Dermis blood vessel endothelial cell (primary cell): ENCODE data around the gene PLXNA4. TPM values are rescaled to one million over a fixed set of nuclear protein-coding genes. Genes with fewer than 3 reads are reported as not detected.

Source experiments
- DNase-seq: peaks from one replicate; pipeline ENCODE4 v3.0.0; 2010
- total RNA-seq: library from RNA; depleted of rRNA; stranded (reverse); fragments of >200 nt; gene quantifications from 2 replicates; pipeline ENCODE4 v1.2.3, GENCODE V29; 2014

The PLXNA4 gene
- total RNA-seq, 1 donor from 2014 or later = 1.5 TPM

DNA sequence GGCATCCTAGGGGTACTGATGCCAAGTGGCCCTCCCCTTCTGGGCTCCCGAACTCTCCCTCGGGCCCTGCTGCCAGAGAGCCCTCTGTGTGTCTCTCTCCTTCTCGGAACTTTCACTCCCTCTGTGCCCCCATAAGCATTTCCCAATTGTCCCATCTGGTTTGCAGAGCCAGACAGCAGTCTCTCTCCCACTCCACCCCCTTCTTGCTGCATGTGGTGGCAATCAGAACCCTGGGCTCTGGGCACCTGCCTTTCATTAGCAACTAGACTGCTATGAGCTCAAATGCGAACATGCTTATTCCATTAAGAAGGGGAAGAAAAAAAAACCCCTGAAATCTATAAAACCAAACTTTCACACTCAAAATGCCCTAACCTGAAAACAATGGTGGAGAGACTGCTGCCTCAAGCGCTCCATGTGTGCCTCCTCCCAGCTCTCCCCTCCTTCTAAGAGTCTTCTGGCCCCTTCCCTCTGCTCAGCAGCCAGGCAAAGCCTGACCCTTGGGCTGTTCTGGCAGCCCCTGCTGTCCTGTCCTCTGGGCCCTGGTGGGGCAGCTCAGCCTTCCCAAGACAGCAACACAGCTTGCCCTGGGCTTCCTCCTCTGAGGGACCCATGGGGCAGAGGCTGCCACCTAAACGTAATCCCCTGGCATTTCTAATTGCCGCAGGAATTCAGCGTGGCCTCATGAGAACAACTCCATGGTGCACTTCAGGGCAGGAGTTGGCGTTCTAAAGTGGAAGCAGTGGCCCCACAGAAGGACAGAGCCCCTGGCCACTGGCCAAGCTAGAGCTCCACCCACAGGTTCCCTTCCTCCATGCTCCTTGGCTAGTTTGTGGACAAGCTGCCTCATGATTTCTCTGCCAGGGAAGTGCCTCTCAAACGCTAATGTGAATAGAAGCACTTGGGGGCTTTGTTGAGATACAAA is 415.4 kb downstream of the PLXNA4 start:
- DNase-seq = peak; percentile 20

DNA sequence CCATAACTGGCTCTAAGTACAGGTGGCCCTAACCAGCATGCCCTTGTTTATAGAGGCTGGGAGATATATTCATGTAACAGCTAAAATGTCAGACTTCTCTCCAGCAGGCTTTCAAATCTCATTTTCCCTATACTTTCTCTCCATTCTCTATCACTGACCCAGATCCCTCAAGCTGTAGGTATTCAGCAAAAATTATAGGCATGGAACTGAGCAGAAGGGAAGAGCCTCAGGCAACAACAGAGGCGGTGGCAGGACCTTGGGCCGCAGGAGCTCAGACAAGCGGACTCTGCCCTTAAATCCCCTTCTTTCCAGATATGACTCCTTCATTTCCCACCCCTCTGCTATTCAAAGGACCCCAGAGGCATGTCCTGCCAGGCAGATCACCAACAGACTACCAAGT is 417.4 kb downstream of the PLXNA4 start:
- DNase-seq = no peak

DNA sequence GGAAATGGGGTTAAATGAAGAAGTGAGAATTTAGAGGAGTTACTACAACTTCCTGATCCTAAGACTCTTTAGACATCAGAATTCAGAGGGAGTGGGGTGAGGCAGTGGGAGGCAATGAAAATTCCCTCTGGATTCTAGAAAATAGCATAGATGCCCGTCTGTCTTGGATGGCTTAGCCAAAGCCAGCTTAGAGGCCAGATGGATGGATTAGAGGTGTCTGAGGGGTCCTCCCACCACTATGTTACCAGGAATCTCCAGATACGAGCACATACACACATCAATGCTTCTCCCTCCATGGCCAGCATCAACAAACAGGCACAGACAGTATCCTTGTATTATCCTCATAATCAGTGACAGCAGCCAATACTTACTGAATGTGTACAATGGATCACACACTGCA is 418.1 kb downstream of the PLXNA4 start:
- DNase-seq = no peak

DNA sequence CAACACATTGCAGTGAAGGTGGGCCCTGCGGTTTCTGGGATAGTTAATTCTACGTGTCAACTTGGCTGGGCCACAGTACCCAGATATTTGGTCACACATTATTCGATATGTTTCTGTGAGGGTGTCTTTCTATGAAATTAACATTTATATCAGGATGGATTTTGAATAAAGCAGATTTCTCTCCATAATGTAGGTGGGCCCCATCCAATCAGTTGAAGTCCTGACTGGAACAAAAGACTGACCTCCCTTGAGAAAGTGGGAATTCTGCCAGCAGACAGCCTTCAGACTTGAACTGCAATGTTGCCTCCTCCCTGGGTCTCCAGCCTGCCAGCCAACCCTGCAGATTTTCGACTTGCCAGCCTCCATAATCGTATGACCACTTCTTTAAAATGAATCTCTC is 420.6 kb downstream of the PLXNA4 start:
- no peak for DNase-seq

DNA sequence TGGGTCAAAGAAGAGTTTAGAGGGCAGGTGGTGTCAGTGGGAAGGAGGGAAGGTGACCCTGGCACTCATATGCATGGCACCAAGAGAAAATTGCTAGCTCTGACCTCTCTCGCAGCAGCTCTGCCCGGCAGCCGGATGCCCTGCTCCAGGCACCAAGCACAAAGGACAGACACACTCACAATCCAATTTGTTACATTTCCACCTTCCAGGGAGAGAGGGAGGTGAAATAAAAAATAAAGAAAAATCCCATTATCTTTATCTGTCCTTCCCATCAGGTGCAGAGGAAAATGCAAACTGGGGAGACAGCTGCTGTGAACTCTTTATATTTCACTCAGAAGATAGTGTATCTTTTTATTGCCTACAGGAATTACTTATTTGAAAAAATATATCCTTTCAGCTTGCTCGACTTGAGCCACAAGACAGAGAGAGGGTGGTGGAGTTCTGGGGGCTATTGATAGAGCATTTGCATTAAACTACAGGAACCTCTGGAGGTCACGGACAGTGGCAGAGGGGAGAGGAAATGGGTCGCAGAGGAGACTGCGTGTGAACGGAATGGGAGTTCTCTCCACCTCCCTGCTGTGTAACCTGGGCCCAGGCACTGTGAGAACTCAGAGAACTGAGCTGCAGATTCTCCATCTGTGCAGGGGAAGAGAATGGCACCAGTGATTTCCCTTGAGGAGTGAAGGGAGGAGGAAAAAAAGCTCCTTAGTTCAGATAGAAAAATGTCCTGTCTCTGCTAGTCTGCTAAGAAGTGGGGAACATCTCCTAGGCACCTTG is 421.4 kb downstream of the PLXNA4 start:
- DNase-seq = no peak

DNA sequence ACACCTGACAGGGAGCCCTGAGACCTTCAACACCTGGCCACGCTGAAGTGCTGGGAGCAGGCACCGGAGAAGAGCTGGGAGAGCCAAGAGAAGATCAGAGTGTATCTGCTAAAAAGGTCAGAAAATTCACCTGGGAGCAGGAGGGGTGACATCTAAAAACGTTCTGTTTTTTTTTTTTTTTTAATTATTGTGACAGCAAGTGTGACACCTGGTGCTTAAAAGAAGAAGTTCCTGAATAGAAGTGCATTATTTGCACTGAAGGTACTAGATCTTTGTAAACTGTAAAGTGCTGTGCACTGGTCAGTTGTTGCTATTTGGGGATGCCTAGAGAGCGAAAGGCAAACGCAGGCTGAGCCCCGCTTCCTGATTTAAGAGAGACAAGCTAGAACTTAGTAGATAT is 422.0 kb downstream of the PLXNA4 start:
- DNase-seq = no peak

DNA sequence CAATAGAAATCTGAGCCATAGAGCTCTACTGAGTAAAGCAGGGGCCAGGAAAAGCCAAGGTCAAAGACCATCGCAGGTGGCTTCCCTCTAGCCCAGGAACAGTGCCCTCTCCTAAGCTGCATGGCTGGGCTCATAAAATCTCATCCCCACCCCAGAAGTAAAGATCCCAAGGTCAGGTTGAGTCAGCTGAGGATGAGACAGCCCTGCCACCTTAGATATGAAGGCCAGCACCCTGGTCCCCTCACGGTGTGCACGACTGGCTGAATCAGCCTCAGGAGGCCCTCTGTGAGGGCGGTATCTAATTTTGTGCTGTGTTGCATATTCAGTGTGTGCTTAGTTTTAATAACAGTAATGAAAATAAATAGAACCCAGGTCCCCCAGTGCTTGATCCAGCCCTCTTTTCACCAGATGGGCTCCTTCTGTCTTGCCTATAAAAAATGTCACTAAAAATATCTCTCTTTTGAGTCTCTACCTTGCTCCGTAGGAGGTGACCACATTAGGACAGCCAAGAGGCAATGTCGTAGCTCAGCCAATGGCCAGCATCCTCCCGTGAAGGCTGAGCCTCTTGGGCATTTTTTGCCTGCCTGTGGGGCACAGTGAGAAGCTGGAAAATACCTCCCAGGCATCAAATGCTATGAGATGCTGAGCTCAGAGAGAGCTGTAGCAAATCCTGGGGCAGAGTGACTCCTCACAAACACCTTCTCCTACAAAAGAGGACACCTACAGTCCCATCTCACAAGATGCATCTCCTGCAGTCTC is 424.0 kb downstream of the PLXNA4 start:
- DNase-seq = no peak

DNA sequence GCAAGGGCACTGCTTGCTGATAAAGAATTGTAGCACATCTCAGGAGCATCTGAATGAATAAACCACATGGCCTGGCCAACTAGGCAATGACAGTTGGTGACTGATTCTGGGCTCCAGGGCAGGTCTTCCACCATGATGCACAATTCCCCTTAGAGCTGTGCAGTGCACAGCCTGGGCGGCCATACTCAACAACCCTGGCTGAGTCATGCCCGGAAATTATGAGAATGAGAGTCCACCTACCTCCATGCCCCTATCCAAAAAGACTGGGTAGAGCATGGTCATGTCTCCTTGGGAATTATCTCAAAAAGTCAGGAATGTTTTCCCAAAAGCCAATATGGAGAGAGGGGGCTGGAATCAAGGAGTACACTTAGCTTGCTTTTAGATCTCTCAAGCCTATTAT is 425.6 kb downstream of the PLXNA4 start:
- DNase-seq = no peak

DNA sequence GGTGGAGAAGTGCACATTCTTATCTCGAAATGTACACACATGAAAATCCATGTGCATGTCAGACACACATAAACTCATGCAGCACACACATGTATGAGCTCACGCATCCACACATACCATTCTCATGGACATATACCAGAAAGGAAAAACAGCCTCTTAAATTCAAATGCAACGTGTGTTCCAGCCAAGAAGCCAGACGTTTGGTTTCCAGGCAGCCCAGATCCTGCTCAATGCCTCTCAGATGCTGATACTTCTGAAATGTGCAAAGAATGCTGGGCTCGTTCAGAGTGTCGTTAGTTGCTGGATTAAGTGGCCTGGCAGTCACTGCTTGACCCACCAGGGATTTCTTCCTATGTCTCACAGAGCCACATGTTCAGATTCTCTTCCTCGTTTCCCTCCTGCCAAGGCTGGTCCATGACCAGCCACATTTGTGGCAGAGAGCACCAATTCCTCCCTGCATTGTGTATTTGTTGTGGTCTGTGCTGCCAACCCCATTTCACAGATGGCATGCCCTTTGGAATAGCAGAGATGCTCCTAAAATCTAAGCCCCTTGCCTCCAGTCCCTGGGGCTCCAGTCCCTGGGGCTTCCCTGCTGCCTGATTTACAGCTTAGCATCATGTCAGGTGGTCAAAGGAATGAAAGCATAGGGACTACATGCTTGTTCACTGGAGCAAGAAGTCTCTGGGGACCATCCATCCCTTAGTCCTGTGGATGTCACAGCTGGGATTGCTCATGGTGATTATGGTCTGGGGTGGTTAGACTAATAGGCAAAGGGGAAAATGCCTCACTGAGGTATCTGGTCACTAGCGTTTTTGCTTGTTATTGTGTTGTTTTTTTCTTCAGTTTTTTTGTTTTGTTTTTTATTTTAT is 426.6 kb downstream of the PLXNA4 start:
- DNase-seq = no peak

DNA sequence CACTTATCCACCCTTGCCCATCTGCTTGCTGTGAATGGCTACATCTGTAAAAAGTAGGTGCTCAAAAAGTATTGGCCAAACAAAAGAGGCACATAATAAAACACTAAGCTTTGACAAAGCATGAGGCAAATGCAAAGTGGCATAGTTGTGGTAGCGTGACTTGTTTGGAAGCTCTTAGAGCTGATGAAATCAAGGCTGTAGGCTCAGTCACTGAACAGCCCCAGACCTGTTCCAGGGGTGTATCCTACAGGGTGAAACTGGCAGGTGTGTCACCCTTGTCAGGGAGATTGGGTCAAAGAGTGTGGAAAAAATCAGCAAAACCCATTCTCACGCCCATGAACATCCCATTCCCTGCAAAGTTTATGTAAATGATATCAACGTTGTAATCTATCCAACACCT is 427.4 kb downstream of the PLXNA4 start:
- no peak for DNase-seq

DNA sequence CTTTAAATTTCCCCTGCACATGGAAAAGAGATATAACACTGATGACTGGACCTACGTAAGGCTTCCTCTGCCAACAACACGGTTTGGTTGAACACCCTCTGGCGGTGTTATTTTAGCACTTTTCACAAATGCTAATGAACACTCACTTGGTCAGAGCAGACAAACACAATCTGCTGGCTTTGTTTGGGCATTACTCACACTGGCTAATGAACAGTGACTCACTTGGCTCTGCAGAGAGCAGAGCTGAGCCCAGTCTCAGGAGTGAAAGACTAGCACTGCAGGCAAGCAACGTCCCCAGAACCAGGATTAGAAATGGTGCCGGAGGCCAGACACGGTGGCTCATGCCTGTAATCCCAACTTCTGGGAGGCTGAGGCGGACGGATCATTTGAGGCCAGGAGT is 430.8 kb downstream of the PLXNA4 start:
- peak; percentile 95 for DNase-seq

DNA sequence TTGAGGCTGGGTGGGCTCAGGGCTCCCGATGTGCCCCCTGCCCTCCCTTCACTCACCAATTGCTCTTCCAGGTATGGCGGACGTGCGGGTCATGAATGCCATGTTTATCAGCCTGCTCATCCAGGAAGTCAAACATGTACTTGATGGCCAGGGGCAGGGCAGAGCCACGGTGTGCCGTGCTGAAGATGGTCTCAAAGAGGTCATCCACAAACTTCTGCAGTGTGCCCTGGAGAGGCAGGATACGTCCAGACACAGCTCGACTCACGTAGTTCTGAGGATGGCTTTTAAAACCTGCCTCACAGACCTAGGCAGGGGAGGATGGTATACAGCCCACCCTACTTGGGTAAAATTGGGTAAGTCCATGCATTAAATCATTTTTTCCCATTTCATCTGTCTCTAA is 431.2 kb downstream of the PLXNA4 start:
- DNase-seq = no peak

DNA sequence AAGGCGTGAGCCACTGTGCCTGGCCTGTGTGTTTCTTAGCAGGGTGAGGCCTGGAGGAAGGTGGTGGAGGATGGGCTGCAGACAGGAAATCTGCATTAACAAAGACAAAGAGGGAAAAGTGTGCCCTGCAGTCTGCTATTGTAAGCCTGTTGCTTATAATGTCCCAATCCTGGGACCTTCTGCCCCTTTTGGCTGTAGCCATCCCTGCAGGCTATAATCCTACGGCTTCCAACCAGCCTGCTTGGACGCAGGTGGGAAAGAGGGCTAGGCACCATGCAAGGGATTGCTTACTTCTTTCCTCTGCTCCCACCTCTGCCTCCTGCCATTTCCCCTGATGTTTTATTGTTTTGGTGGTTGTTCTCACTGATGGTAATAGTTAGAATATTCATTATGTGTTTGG is 434.3 kb downstream of the PLXNA4 start:
- peak; percentile 15 for DNase-seq

DNA sequence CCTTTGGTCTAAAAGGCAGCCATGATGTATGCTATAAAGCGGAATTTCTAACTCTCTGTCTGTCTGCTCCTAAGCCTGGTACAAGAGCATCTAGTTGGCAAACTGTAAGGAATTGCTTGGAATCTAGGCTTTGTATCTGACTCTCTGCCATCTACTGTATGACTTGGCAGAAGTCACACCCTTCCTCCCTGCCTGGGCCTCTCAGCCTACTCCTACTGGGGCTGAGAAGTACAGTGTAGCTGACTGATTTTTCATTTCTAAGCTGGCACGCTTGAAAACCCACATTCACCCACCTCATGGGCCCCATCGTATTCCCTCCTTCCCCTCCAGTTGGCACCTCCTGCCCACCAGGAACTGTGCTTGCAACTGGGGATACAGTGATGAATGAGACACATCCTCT is 435.2 kb downstream of the PLXNA4 start:
- no peak for DNase-seq

DNA sequence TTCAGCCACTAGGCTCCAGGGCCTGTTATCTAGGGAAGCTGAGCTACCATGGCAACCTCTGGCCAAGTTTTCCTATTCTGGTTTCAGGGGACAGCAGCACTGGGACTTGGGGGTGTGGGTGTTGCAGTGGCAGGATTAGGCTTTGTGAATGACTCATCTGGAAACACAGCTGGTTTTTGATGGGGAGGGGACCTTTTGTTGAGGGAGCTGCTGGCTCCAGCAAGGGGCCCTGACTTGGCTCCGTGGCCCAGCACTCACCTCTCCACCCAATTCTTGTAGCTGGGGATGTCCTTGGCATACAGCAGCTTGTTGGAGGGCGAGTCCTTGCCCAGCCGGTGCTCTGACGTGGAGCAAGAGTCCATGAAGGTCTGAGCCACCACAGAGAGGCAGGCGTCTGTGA is 435.9 kb downstream of the PLXNA4 start:
- no peak for DNase-seq

DNA sequence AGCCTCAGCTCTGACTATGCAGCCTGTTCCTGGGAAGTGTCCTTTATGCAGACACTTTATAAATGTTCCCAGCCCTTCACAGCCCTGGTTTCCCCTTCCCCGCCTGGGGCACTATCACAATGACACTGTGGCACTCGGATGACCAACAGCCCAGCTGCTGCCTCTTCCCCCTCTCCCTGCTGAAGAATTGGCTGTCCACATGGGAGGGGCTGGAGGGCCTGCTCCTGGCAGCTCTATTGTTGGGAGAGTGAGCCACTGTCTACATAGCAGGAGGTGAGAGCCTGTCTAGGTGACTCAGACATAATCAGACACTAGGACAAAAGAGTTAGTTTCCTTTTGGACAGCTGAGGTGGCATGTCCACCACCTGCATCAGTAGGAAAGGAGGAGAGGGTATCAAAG is 437.5 kb downstream of the PLXNA4 start:
- DNase-seq = peak; percentile 62

DNA sequence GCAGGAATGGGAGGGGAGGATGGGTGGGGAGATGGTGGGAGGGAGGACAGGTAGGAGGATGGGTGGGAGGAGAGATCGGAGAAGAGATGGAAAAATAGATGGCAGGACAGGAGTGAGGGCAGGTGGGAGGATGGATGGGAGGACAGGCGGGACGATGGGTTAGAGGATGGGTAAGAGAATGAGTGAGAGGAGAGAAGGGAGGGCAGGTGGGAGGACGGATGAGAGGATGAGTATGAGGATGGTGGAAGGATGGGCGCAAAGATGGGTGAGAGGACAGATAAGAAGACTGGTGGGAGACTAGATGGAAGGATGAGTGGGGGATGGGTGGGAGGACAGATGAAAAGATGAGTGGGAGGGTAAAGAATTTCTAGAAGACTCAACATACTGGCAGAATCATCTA is 438.6 kb downstream of the PLXNA4 start:
- no peak for DNase-seq

DNA sequence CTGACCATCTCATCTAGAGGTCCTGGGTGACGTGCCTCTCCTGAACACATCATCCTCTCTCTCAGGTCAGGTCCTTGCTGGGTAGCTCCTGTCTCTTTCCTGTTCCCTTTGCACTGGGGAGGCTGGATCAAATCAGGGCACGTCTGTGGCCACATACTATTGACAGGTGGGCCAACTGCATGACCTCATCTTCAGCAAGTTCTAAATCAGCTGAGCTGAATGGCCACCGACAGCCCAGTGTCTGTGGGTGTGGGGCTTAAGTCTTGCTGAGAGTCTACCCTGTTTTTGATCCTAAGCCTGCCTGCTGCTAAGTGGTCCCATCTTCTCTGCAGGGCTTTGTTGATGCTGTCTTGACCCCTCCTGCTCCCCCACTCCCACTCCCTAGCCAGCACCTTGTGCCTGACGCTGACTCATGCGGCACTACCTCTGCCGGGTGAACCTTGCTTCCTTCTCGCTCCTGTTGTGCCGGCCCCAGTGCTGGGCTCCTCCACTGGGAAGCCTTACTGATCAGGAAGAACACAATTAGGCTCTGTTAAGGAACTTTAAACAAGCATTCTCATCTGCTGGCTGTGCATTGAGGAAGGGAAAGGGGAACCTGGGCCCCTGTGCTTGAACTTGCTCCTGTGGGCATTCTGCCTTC is 440.4 kb downstream of the PLXNA4 start:
- DNase-seq = no peak

DNA sequence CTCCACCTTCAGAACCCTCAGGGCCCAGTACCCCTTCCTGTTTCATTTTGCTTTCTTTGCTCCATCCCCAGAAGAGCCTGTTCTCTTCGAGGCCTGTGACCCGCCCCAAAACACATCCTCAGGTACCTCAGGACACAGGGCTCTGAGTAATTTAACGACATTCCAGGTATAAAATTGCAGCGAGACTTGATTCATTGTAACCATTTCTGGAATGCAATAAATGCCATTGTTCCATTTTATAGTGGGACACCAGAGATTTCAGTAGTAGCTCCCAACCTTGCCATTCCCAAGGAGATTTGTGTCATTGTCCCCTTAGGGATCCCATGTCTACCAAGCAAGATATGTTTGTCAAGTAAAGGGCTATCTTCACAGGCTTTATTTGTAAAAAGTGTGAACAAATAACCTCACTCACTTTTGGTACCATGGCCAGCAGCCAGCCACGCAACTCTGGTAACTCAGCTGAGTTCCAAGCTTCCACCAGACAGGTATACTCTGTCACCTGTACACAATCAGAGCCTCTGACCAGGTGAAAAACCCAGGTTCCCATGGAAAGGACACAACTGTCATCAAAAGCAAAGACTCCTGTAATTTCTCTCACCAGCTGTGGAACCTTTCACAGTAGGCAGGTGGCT is 441.3 kb downstream of the PLXNA4 start:
- no peak for DNase-seq

DNA sequence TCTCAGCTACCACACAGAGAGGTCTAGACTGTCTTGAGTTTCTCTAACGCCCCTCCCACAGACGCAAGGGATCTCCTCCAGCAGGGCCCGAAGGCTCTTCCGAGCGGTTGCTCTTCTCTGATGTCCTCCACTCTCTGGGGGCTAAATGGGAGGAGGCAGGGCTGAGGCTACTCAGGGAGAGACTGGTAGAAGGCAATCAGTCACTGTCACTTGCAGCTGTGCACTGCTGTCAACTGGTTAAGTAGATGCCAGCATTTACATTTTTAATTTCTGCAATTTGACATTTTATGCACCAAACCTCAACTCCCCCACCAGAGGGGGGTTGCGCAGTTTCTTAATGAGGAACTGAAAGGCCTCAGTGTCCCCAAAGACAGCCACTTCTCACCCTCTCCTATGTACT is 442.8 kb downstream of the PLXNA4 start:
- no peak for DNase-seq

DNA sequence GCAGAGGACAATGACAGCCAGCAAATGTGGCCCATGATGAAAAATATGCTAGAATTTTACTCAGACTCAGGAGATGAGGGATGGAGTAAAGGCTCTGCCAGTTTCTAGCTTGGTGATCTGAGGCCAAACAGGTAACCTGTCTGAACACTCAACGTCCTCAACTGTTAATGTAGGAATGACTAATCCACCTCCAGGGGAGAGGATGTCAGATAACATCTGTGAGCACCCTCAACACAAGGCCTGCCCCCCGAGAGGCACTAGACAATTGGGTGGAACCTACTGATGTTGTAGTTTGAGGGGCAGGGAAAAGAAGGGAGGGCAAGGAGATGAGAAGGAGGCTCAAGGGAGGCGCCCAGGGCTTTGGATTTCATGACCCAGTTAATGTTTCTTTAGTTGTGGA is 445.1 kb downstream of the PLXNA4 start:
- DNase-seq = no peak
